Inferior parietal cortex (tissue), 1 donor: ENCODE measurements around the gene CPE.
A peak's percentile ranks its signal among the peaks of the same experiment; 100 is the strongest.

ENCODE experiments used
- DNase-seq: peaks from one replicate; pipeline ENCODE4 v3.0.0-alpha.2; 2016; ENCODE audit errors: extremely low spot score

Gene CPE

DNA sequence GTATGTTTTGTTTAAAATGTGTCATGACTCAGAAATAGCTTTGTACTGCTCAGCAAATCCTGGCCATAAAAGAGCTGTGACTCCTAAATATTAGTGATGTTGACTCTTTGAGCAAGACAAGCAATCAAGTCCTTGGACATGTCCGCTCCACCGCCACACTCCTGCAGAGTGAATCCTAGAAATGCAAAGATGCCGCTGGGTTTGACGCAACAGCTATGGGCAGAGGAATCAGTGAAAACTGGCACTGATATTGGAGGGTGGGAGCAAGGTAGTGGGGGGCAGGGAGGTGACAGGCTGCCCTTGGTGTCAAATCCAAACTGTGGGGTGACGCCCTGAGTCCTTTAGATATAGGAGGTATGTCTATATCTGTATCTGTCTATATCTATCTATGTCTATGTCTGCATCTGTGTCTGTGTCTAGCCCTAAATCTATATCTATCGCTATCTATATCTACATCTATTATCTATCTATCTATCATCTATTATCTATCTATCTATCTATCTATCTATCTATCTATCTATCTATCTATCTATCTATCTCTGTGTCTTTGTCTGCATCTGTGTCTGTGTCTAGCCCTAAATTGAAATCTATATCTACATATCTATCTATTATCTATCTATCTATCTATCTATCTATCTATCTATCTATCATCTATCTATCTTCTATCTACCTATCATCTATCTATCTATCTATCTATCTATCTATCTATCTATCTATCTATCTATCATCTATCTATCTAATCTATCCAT lies 129.7 kb downstream of the CPE start:
- no peak for DNase-seq

DNA sequence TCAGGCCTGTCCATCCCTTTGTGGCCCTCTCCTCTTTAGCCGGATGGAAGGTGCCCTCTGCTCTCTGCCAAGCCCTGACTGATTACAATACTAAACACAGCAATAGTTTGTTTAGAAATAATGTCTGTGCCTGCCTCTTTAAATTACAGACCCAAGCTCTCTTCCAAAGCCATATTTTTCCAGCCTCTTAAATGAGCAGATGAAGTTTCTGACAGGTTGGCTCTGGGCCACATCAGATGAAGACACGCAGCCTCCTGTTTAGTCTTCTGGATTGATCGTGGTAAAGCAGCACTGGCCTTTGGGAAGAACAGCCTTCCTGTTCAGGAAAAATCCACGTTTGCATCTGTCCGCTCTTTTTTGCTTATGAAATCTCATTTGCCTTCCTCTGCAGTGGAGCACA lies 133.6 kb downstream of the CPE start:
- no peak for DNase-seq

DNA sequence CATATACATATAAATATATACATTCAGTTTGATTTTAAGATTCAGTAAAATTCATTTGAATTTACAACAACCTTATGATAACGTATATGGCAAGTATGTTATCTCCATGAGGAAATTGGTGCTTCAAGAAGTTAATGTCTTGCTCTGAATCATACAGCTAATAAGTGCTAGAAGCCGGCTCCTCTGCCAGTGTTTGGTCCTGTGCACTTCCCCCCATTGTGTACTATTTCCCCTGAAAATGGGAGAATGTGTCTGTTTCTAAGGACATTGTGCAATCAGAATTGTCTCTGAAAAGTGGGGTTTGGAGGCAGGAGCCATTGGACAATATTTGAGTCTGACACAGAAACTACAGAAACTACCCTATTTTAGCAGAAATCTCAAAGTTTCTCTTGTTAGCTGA lies 135.9 kb downstream of the CPE start:
- no peak for DNase-seq

DNA sequence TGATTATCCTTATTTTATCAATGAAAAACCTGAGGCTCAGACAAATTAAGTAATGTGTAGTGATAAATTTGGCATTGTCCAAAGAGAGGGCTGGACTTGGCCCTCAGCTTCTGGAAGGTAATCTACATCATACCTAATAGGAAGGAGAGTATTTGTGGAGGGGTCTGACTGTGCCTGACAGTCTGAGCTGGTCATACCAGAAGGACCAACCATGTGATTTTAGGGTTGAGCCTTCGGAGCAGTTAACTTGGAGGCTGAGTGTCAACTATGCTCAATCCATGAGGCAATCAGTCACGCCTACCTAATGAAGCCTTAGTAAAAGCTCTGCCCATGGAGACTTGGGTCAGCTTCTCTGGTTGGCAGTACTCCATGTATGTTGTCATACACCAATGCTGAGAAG lies 136.4 kb downstream of the CPE start:
- DNase-seq, result no peak

DNA sequence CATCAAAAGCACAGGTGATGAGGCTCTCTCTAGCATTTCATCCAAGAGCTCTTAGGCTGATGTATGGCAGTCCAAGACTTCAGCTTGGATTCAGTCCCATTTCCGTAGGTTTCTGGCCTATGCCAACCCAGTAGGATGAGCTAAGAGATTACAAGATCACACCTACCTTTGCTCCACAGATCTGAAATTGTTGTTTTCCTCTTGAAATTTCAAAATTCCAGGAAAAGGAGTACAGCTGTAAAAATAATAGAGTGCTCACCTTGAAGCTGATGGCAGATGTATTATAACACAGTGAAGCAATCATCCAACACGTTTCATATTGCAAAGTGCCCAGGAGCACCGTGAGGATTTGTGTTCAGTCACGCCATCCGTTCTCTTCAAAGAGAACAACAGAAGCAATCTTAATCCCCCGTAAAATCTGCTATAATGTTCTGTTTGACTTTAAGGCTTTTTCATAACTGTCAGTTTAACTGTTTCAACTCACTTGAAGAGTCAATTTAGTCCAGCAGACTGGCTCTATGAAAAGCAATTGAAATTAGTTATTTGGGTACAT lies 137.5 kb downstream of the CPE start:
- no peak for DNase-seq

DNA sequence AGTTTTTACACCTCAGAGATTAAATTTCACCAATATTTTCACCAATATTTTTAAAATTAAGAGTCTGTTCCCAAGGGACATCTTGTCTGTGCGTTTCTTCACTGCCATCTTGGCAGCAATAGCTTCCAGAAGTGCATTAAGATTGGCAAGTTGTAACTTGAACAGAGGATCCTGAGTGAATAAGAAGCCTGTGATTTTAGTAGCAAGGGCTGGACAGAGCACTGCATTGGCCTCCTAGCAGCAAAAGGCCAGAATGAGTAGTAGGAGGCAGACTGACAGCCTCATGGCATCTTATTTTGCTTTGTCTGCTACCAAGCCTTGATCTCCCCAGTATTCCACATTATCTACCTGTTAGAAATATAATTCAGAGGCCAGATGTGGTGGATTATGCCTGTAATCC lies 138.4 kb downstream of the CPE start:
- DNase-seq, result no peak

DNA sequence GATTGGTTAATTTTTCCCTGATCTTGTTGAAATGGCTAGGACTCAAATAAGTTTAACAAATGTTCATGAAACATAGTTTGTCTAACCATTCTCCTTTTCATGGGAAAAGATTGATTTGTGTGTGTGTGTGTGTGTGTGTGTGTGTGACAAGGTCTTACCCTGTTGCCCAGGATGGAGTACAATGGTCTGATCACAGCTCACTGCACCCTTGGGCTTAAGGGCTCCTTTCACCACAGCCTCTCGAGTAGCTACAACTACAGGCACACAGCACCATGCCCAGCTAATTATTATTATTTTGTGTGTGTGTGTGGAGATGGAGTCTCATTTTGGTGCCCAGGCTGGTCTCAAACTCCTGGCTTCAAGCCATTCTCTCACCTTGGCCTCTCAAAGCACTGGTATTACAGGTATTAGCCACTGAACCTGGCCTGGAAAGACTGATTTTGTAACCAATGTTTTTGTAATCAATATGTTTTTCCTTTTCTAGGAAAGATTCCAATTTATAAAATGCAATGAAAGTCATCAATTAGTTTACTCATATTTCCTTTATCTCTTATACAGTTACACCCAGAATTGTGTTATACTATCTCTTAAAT lies 139.3 kb downstream of the CPE start:
- DNase-seq, result no peak

DNA sequence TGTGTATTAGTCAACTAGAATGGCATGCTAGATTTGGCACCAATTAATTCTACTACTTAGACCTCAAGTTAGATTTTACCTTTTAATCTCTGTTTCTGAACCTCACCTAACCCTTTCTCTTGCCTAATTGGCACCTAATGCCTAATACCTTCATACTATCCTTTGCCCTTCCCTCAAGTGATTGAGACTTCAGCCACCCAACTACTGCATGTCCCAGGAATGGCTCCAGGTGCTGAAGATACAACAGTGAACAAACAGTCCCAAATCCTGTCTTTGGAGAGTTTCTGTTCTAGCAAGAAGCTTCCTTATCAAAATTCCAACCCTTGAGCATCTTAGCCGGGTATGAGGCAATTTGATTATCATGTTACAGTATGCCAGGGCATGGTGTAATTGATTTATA lies 139.9 kb downstream of the CPE start:
- no peak for DNase-seq

DNA sequence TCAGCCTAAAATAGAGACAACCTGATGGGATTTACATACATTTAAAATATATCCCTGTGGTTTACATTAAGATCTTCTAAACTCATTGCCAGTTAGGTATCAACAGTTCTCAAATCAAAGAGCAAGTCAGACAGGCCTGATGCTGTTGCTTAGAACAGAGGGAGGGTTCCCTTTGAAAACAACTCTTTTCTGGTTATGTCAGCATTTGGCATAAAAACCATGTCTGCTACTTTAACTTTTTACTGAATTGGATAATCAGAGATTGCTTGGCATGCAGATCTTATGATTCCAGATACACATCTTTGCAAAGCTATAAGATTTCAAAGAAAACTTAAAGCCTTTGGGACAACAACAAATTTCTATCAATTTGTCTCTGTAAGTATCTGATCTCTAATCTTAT lies 140.8 kb downstream of the CPE start:
- DNase-seq, result no peak

DNA sequence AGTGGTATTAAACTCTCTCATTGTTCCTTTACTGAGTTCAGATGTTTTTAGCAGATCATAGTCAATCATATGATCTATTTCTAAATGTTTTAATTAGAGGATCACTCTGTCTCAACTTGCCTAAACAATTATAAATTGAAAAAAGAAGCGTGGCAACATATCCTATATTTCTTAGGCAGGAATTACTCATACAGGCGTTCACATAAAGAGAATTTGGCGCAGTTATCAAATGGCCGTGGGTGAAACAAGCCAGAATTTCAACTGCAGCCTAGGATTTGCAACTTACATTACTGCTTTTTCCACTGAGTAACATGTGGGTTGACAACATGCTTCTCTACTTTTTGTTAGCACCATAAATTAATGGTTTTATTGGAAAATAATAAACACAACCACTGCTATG lies 141.3 kb downstream of the CPE start:
- no peak for DNase-seq

DNA sequence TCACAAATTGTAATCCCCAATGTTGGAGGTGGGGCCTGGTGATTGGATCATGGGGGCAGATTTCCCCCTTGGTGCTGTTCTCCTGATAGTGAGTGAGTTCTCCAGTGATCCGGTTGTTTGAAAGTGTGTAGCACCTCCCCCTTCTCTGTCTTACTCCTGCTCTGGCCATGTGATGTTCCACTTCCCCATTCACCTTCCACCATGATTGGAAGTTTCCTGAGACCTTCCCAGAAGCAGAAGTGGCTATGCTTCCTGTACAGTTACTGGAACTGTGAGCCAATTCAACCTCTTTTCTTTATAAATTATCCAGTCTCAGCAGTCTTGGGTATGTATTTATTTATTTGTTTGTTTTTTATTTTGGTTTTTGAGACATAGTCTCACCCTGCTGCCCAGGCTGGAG lies 143.2 kb downstream of the CPE start:
- no peak for DNase-seq

DNA sequence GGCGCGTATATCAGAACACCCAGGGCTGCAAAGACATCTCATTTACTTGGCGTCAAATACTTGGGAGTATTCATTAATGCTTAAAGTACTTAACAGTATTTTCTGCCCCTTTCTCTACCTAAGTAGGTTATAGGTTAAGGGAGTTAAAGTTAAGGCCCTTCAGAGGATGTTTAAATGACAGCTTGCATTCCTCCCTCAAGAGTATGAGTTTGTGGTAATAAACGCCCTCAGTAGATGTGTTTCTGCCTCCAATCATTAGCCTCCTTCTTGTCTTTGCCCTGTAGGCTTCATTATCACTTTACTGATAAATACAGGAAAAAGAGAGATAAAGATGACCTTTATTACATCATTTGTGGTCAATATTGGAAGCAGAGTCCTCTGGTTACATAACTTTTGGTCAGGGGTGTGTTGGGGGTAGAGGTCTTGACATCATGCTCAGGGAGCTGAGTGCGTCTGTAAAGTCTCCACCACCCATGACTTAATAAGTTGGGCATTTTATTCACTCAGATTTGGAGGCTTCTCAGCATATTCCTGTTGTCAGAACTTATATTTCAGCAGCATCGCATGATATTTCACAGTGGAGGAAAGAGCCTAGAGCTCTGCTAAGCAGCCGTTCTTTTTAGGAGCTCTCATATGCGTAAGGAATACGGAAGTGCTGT lies 145.9 kb downstream of the CPE start:
- no peak for DNase-seq

DNA sequence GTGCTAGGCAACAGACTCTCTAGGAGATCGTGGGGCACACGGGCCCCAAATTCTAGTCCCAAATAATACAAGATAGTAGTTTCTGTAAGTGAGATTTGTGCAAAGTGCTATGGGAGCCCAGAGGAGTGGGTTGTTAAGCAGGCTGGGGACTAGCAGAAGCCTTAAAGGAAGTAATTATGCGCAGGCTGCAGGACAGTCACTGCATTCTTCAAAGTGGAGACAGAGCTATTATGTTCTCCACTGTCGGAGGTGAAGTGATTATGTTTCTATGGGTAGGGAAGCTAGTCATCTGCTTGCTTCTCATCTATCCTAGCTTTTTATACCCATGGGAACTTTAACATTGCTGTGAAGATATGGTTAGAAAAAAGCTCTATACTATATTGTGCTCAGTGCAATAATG lies 154.2 kb downstream of the CPE start:
- no peak for DNase-seq

DNA sequence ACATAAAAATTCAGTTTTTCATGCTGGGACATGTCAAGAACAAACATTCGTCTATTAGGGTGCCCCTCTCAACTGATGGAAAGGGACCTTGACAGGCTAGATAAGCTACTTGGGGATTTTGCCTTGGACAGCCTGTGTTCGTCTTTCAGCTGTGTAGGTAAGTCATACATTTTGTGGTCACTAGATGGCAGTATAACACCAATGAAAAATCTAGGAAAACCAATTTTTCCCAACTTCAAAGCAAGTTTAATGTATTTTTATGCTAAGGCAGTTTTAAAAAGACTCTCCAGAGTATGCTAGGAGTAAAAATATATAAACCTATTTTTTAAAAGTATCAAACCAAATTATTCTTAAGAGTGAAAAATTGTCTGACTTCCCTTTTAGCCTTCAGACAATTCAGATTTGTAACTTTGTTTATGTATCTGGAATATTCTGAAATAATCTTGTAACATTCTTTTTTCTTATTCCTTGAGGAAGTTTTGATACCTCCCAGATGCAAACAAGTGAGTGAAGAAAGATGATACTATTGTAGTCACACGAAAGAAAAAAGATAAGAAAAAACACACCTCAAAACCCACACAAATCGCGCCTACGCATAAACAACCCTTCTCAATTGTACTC lies 158.3 kb downstream of the CPE start:
- peak; percentile 86 for DNase-seq

DNA sequence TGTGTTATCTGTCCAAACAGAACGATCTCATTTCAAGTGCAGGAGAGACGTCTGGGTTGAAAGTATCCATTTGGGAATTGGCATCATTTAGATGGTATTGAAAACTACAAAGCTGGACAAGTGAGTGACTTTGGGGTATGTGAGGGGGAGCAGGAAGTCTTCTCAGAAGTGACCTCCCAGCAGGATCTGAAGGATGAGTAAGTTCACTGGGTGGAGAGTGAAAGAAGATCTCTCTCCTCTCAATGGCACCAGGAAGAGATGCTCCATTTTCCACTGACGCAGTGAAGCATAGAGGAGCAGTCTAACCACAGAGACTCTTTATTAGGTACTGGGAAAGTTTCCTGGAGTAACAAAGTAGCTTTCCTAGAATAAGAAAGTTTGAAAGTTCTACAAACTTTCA lies 161.0 kb downstream of the CPE start:
- DNase-seq, result no peak

DNA sequence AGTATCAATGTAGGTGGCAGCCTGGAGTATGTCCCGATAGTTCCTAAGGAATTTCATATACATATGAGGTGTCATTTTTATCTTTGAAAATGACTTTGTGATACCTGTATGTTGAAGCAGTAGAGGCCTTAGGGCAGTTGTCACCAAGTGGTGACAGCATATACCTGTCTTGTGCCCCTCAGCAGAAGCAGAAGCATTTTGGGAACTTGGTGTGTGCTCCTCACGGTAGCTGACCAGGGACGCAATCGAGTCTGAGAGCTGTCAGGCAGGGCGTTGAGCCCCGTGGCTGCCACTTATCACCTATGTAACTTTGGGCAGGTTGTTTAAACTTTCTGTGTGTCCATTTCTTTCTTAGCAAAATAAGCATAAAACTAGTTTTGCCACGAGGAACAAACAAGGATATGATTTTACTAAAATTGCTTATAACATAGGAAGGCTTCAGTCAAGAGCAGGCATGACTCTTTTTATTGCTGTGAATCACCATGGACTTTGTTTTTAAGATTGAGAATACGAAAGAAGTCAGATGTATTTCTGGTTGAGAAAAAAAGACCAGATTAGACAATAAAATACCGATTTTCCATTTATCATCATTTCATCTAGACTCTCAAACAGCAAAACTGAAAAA lies 161.5 kb downstream of the CPE start:
- no peak for DNase-seq

DNA sequence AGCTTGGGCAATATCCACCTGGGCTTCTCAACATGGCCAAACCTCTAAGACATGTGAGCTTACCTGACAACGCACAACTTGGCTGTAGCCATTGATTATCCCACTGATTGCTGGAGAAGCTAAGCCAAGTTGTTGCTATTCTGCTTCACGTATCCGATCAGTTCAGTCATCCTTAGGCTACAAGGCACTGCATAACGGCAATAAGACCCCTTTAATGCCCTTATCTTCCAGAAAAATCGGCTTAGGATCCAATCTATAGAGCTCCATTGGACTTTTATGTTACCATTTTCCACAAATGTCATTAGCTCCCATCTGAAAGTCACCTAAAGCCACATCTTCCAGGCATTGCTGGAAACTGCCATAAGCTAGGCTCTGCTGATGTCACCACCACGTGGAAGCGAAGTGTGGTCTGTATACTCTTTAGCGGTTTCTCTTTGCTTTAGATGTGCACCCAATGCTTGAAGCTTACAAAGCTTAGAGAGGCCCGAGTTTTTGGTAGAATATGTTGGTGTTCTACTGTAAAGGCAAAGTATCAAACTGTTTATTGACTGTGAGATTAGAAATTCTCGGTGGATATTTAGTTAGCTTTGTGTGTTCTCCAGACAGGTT lies 163.1 kb downstream of the CPE start:
- DNase-seq, result no peak

DNA sequence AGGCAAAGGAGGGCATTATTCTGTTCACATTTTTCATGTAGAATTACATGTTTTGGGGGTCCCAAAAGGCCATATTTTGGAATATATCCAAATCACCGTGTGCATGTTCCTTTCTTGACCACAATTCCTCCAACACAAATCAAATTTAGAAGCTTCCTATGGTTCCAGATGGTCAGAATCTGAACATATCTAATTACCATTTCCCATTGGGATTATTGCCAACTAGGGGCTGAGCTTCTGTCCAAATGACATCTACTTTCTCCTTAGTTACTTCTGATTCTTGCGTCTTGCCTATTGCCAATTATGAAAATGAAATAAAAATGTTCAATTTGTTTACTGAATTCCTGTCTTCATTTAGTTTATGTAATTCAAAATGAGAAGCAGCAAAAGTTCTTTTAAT lies 163.7 kb downstream of the CPE start:
- no peak for DNase-seq
